Activated naive CD4-positive, alpha-beta T cell treated with anti-CD3 and anti-CD28 coated beads, Interleukin-2, amount 10 ng/mL, durations not matched to agents 7 days and 5 days (primary cell): ENCODE measurements around the gene COG7.
"Not testable (repeated sequence)": the region's sequence is repeated elsewhere in the genome, so short reads cannot be mapped to it uniquely, and the experiment has no call there.

Experiments
- CTCF ChIA-PET: fragments of 350-600 bp; sonication (Branson Sonifier 250); formaldehyde crosslinking; loops from one replicate; lab custom pipeline; 2021; ENCODE audit warnings: antibody characterized with exemption; lab: Charles Lee
- DNase-seq: peaks from one replicate; pipeline ENCODE4 v3.0.0-alpha.2; 2020
- H3K27ac Mint-ChIP-seq: one replicate; pipeline ENCODE4 v1.8.0; 2021; ENCODE audit warnings: mild to moderate bottlenecking, moderate library complexity, mixed read lengths
- H3K27me3 Mint-ChIP-seq: one replicate; pipeline ENCODE4 v1.8.0; 2021; ENCODE audit warnings: mild to moderate bottlenecking, mixed read lengths
- H3K36me3 Mint-ChIP-seq: one replicate; pipeline ENCODE4 v1.8.0; 2021; ENCODE audit warnings: mixed read lengths
- H3K4me1 Mint-ChIP-seq: one replicate; pipeline ENCODE4 v1.8.0; 2021; ENCODE audit warnings: mixed read lengths
- H3K4me3 Mint-ChIP-seq: one replicate; pipeline ENCODE4 v1.8.0; 2021; ENCODE audit warnings: mild to moderate bottlenecking, moderate library complexity, mixed read lengths
- H3K9me3 Mint-ChIP-seq: one replicate; pipeline ENCODE4 v1.8.0; 2021; ENCODE audit warnings: mixed read lengths

Gene COG7

GRCh38 chr16:23398987-23399805, 53.8 kb downstream of the COG7 start:
- CTCF ChIA-PET, result interaction anchor here (0.7 kb wide), 1 partner anchor 36 kb away, joined by 3 read pairs; no protein-coding TSS in a partner anchor
- Mint-ChIP-seq H3K4me3 (no peak overlapping the region), H3K9me3 (no peaks in the 10 kb centered on the region), H3K27me3 (no peaks in the 10 kb centered on the region), H3K27ac (no peak overlapping the region), H3K36me3 (peaks cover 32% of the 10 kb centered on the region), H3K4me1 (no peaks in the 10 kb centered on the region)
- no peak for DNase-seq

DNA sequence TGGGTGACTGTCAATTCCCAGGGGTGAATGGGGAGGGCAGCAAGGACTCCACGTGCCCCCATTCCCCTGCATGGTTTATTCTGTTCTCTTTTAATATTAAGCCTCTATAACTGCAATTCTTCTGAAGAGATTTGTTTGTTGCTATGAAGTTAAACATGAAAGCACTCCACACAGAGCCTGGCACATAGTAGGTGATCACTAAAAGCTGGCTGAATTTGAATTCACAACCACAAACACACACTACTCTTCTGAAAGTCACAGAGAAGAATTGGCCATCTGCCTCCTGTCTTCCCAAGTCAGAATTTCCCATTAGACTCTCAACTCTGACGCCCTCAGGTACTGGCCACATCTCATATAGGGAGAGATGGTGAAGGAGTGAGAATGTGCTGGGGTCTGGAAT, 55.5 kb downstream of the COG7 start:
- Mint-ChIP-seq H3K27me3 (no peaks in the 10 kb centered on the region), H3K9me3 (no peaks in the 10 kb centered on the region), H3K36me3 (peaks cover 22% of the 10 kb centered on the region), H3K27ac (no peak overlapping the region), H3K4me3 (no peak overlapping the region), H3K4me1 (no peaks in the 10 kb centered on the region)
- DNase-seq, result no peak
- CTCF ChIA-PET, result no interaction called here

GRCh38 chr16:23395732-23396131, 57.3 kb downstream of the COG7 start:
- Mint-ChIP-seq H3K27ac (no peak overlapping the region), H3K36me3 (peaks cover 18% of the 10 kb centered on the region), H3K27me3 (no peaks in the 10 kb centered on the region), H3K9me3 (no peaks in the 10 kb centered on the region), H3K4me3 (no peak overlapping the region), H3K4me1 (no peaks in the 10 kb centered on the region)
- CTCF ChIA-PET, result no interaction called here
- DNase-seq, result no peak

DNA sequence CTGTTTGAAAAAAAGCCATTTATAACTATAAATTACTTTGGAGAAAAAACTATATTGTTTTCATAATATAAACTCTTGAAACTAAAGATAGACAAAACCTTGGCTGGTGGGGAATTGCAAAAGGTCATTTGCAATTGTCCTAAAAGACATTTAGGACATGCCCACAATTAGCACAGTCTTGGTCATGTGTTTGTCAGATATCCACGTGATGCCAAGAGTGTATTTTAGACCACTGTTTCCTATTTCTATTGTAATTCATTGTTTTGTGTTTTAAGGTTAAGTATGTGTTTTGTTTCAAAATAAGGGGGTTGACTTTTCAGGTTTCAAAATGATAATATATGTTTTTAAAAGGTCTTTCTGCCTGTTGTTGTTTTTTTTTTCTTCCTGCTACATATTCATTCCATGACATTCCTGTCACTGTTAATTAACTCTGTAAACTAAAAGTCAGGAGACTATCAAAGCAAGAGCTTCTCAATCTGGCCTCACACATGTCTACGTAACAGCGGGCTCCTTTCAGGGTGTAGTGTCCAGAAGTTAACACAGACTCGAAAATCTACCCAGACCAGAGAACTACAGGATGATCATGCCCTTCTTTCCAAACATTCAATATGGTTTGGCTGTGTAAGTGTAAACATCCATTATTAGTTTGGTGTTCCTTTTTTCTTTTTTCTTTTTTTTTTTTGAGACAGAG, 58.7 kb downstream of the COG7 start:
- peaks cover 7% of the 10 kb centered on the region for H3K36me3 Mint-ChIP-seq
- no peak overlapping the region for H3K4me3 Mint-ChIP-seq
- no peaks in the 10 kb centered on the region for H3K9me3 Mint-ChIP-seq
- no peaks in the 10 kb centered on the region for H3K4me1 Mint-ChIP-seq
- H3K27ac Mint-ChIP-seq, result no peak overlapping the region
- DNase-seq, result no peak
- no peaks in the 10 kb centered on the region for H3K27me3 Mint-ChIP-seq
- CTCF ChIA-PET, result no interaction called here

- Mint-ChIP-seq H3K4me3 (no peak overlapping the region), H3K9me3 (no peaks in the 10 kb centered on the region), H3K27ac (no peak overlapping the region), H3K4me1 (no peaks in the 10 kb centered on the region), H3K36me3 (peaks cover 6% of the 10 kb centered on the region), H3K27me3 (no peaks in the 10 kb centered on the region)
- CTCF ChIA-PET, result no interaction called here
- no peak for DNase-seq
Measured at GRCh38 chr16:23392223-23392600, 60.8 kb downstream of the COG7 start.

DNA sequence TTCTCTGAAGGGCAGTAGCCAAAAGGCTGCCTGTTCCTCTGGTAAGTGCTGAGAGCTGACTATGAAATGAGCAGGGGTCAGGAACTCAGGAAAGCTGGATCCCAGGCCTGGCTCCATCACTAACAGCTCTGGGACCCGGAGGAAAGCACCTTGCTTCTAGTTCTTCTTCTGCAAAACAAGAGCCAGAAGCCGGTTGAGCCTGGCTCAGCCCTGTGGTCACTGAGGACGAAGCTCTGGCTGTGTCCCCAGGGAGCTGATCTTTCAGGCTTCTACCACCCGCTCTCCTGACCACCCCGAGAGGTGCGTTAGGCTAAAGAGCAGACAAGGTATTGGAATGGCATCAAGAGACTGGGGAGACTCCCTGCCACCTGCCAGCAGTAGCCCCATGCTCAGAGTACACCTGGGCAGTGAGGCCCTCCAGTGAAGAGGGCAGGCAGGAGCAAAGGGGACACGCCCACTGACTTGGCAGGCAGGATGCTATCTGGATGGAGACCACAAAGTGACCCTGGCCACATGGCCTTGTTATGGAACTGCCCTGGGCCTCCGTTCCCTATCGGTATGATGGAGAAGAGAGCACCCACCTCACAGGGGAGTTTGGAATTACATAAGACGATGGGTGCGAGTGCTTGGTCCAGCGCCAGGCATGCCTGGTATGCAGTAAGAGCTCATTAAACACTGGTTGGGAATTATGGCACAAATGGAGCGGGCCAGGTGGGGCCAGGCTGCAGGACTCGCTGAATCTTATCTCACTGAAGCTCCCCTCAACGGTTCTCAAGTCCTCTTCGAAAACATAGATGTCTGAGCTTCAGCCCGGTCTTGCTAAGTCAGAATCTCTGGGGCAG, 61.4 kb downstream of the COG7 start:
- H3K27me3 Mint-ChIP-seq, result no peaks in the 10 kb centered on the region
- peaks cover 5% of the 10 kb centered on the region for H3K36me3 Mint-ChIP-seq
- CTCF ChIA-PET, result no interaction called here
- H3K4me1 Mint-ChIP-seq, result no peaks in the 10 kb centered on the region
- DNase-seq, result no peak
- no peak overlapping the region for H3K27ac Mint-ChIP-seq
- H3K9me3 Mint-ChIP-seq, result no peaks in the 10 kb centered on the region
- H3K4me3 Mint-ChIP-seq, result no peak overlapping the region

DNA sequence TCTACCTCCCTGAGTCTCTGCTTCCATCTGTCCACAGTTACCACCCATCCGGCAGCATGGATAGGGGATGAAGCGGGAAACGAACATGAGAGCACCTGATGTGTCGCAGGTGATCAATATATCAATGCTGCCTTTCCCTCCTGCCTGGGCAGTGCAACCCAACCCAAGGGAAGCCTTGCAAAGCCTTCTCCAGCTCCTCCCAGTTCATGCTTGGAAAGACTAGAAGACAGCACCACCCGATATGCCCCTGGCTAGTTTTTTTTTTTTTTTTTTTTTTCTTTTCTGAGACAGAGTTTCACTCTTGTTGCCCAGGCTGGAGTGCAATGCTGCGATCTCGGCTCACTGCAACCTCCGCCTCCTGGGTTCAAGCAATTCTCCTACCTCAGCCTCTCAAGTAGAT, 63.1 kb downstream of the COG7 start:
- DNase-seq, H3K27ac Mint-ChIP-seq, H3K4me3 Mint-ChIP-seq, H3K36me3 Mint-ChIP-seq, H3K27me3 Mint-ChIP-seq, H3K4me1 Mint-ChIP-seq, H3K9me3 Mint-ChIP-seq, CTCF ChIA-PET: not testable (repeated sequence)

DNA sequence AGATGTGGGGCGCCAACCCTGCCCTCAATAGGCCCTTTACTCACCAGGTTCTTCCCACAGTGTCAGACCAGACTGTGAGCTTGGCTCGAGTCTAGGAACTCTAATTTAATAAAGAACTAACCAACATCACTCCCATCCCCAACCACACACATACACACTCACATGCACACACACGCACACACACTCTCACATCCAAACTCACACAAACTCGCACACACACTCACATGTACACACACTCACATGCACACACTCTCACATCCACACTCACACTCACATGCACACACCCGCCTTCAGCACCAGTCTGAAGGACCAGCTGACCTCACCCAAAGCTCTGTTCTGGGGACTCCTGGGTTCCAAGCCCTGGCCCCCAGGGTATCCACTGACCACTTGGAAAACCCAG, 63.8 kb downstream of the COG7 start:
- Mint-ChIP-seq H3K27ac (no peak overlapping the region), H3K4me1 (no peaks in the 10 kb centered on the region), H3K9me3 (no peaks in the 10 kb centered on the region), H3K27me3 (no peaks in the 10 kb centered on the region), H3K4me3 (no peak overlapping the region), H3K36me3 (peaks cover 5% of the 10 kb centered on the region)
- no peak for DNase-seq
- CTCF ChIA-PET, result no interaction called here

- no peak for DNase-seq
- CTCF ChIA-PET, result no interaction called here
- Mint-ChIP-seq H3K36me3 (peaks cover 5% of the 10 kb centered on the region), H3K4me1 (no peaks in the 10 kb centered on the region), H3K4me3 (no peak overlapping the region), H3K9me3 (no peaks in the 10 kb centered on the region), H3K27ac (no peak overlapping the region), H3K27me3 (no peaks in the 10 kb centered on the region)
Measured at GRCh38 chr16:23388786-23389185, 64.2 kb downstream of the COG7 start.

DNA sequence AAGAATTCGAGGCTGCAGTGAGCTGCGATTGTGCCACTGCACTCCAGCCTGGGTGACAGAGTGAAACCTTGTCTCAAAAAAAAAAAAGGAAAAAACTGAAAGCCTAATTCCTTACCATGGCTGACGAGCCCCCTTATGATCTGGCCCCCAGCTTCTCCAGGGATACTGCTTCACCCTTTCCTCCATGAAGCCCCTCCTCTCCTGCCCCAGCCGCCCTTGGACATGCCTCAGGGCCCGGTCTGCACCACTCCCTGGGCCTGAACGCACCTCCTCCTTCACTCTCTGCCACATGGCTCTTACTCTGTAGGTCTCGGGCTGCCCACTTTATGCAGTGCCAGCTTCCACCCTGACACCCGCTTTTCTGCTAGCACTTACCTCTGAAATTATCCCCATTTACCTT, 65.3 kb downstream of the COG7 start:
- Mint-ChIP-seq H3K9me3 (no peaks in the 10 kb centered on the region), H3K36me3 (peaks cover 5% of the 10 kb centered on the region), H3K27me3 (no peaks in the 10 kb centered on the region), H3K27ac (no peak overlapping the region), H3K4me1 (no peaks in the 10 kb centered on the region), H3K4me3 (no peak overlapping the region)
- DNase-seq, result no peak
- CTCF ChIA-PET, result no interaction called here

DNA sequence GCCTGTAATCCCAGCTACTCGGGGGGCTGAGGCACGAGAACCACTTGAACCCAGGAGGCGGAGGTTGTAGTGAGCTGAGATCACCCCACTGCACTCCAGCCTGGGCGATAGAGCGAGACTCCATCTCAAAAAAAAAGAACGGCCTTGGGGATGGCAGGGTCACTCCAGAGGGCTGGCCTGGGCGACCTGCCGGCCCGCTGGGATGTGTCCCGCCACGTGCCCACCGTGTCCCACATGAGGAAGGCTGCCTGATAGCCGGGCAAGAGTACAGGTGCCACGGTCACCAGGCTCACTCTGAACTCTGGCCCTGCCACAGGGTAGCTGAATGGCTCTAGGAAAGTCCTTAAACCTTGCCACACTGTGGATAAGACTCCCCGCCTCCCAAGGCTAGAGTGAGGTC, 67.5 kb downstream of the COG7 start:
- no peaks in the 10 kb centered on the region for H3K9me3 Mint-ChIP-seq
- H3K36me3 Mint-ChIP-seq, result peaks cover 1% of the 10 kb centered on the region
- no peak for DNase-seq
- H3K27me3 Mint-ChIP-seq, result no peaks in the 10 kb centered on the region
- H3K4me3 Mint-ChIP-seq, result no peak overlapping the region
- no peaks in the 10 kb centered on the region for H3K4me1 Mint-ChIP-seq
- H3K27ac Mint-ChIP-seq, result no peak overlapping the region
- CTCF ChIA-PET, result interaction anchor here (1.2 kb wide), 1 partner anchor 49 kb away, joined by 4 read pairs; no protein-coding TSS in a partner anchor

- H3K4me3 Mint-ChIP-seq, result no peak overlapping the region
- CTCF ChIA-PET, result no interaction called here
- no peaks in the 10 kb centered on the region for H3K36me3 Mint-ChIP-seq
Measured at GRCh38 chr16:23384878-23385277, 68.1 kb downstream of the COG7 start.

GRCh38 chr16:23383881-23384280, 69.1 kb downstream of the COG7 start:
- Mint-ChIP-seq H3K4me3 (no peak overlapping the region), H3K9me3 (no peaks in the 10 kb centered on the region), H3K27me3 (no peaks in the 10 kb centered on the region), H3K27ac (no peak overlapping the region), H3K36me3 (no peaks in the 10 kb centered on the region), H3K4me1 (no peaks in the 10 kb centered on the region)
- no peak for DNase-seq
- CTCF ChIA-PET, result no interaction called here

More at GRCh38 chr16:23384878-23385277, 68.1 kb downstream of the COG7 start:
- H3K27me3 Mint-ChIP-seq, result no peaks in the 10 kb centered on the region
- H3K9me3 Mint-ChIP-seq, result no peaks in the 10 kb centered on the region
- DNase-seq, result no peak
- H3K4me1 Mint-ChIP-seq, result no peaks in the 10 kb centered on the region
- no peak overlapping the region for H3K27ac Mint-ChIP-seq

- H3K27me3 Mint-ChIP-seq, result peaks cover 3% of the 10 kb centered on the region
- no peak for DNase-seq
- no peaks in the 10 kb centered on the region for H3K36me3 Mint-ChIP-seq
- no peaks in the 10 kb centered on the region for H3K9me3 Mint-ChIP-seq
- H3K27ac Mint-ChIP-seq, result no peak overlapping the region
- H3K4me1 Mint-ChIP-seq, result no peaks in the 10 kb centered on the region
- CTCF ChIA-PET, result no interaction called here
- no peak overlapping the region for H3K4me3 Mint-ChIP-seq
Measured at GRCh38 chr16:23382279-23382678, 70.7 kb downstream of the COG7 start.
